ENCODE results near the gene IGDCC3.
"Not testable (repeated sequence)": the region's sequence is repeated elsewhere in the genome, so short reads cannot be mapped to it uniquely, and the experiment has no call there.

The IGDCC3 gene

GRCh38 chr15:65354835-65355172 is 23.0 kb downstream of the IGDCC3 start:
- intact Hi-C loops (cut with DNase I), result loop anchor here (1.0 kb wide), 1 partner anchor 22 kb away; no protein-coding TSS in a partner anchor
- DNase-seq, result peak in 1 of 10 donors; percentile 50

DNA sequence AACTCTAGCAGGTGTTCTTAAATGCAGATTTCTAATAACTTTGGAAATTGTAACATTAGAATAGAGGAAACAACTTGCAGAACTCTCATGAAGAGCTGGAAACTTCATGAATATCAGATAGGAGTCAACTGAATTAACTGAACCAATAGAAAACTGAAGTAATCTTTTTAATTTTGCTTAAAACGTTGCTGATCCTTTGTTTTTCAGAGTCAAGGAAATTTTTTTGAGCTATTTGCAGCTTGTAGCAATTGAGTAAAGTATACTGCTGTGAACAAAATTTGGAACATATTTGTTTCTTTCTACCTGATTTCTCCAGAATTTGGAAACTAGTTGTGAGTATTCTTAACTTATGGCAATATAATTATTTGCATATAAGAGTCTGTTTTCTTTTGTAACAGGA is 25.8 kb downstream of the IGDCC3 start:
- peak in 1 of 10 donors; percentile 2 for DNase-seq
- intact Hi-C loops (cut with DNase I), result not testable (repeated sequence)

GRCh38 chr15:65349338-65349737 is 28.5 kb downstream of the IGDCC3 start:
- DNase-seq, result no peak
- intact Hi-C loops (cut with DNase I), result no loop called here

- intact Hi-C loops (cut with DNase I), result not testable (repeated sequence)
- DNase-seq, result peak in 2 of 10 donors; percentile 4 to 7
These were observed 30.0 kb downstream of the IGDCC3 start for GRCh38 chr15:65347756-65348155.

DNA sequence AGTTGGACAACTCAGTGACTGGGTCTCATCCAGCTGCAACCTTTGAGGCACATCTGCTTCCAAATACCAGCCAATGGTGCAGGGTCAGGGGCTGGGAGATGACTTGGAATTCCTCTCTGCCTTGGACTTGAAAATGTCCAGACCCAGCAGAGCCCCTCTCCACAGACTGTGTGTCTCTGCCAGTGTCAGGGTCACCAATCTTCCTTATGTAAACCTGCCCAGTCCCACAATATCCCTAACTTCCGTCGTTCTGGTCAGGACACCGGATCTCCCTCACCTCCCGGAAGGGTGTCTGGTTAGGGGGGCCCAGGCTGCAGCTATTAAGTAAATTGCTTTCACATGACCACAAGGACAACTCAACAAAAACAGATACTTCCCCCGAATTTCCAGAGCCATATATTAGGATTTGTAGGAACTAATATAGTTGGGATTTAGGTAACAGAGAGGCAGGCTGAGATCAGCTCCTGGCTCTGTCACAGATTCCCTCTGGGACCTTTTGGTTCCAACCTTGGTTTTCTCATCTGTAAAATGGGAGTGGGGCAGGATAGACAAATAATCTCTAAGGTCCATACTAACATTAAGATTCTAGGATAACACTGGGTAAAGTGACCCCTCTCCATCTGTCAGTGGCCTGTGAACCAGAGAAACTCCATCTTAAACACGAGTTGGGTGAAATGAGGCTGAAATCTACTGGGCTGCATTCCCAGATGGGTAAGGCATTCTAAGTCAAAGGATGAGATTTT is 30.8 kb downstream of the IGDCC3 start:
- intact Hi-C loops (cut with DNase I), result no loop called here
- DNase-seq, result peak in 3 of 10 donors; percentile 7 to 27 (median 20)

- intact Hi-C loops (cut with DNase I), result no loop called here
- peak in 1 of 10 donors; percentile 44 for DNase-seq
These were observed 32.9 kb downstream of the IGDCC3 start for GRCh38 chr15:65344914-65345275.

DNA sequence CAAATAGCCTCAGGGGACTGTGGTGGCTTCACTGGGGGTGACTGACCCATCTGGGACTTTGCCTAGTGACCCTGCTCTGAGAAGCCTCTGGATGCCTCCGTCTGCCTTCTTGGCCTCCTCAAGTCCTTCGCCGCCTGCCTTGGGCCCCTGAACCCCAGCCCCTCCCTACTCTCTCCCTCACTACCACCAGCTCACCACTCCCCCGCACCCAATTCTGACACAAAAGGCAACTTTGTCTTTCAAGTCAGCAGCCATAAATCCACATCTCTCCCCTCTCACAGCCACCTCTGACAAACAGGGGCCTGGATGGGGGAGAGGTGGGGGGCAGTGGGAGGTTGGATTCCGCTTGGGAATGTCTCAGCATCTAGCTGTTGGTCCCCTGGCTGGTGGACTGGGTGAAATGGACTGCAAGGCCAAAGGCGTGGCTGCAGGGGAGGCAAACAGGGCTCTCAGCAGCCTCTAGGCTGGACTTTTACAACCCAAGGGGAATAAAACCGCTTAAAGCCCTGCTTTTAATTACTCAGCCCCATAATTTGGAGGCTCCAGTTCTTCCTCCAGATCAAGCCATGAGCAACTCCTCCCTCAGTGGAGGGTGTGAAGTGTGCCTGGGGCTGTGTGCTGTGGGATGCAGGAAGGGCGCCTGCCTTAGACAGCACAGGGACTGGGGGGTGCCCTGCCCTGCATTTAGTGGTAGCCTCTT is 33.4 kb downstream of the IGDCC3 start:
- peak in 2 of 10 donors; percentile 47 to 51 for DNase-seq
- intact Hi-C loops (cut with DNase I), result no loop called here

- intact Hi-C loops (cut with DNase I), result no loop called here
- DNase-seq, result peak in 2 of 10 donors; percentile 14 to 19
These were observed 34.3 kb downstream of the IGDCC3 start for GRCh38 chr15:65343374-65343981.

GRCh38 chr15:65342493-65342892 is 35.3 kb downstream of the IGDCC3 start:
- intact Hi-C loops (cut with DNase I), result no loop called here
- DNase-seq, result peak in 2 of 10 donors; percentile 22 to 27

DNA sequence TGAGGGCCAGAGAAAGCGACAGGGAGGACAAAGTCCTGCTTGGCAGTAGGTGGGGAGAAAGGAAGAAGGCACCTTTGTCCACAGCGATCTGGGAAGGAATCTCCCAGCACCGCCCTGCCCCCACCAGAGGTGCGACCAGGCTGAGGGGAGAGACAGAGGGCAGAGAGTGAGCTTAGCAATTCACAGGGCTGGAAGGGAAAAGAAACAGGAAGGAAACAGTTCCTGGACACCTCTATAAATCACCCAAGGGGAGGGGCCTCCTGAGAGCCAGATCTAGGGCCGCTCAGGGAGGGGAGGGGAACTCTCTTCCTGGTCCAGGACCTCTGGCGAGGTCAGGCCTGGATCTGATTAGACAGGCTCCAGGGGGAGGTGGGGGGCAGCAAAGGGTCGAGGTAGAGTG is 37.9 kb downstream of the IGDCC3 start:
- intact Hi-C loops (cut with DNase I), result no loop called here
- DNase-seq, result peak in 2 of 10 donors; percentile 7 to 42

DNA sequence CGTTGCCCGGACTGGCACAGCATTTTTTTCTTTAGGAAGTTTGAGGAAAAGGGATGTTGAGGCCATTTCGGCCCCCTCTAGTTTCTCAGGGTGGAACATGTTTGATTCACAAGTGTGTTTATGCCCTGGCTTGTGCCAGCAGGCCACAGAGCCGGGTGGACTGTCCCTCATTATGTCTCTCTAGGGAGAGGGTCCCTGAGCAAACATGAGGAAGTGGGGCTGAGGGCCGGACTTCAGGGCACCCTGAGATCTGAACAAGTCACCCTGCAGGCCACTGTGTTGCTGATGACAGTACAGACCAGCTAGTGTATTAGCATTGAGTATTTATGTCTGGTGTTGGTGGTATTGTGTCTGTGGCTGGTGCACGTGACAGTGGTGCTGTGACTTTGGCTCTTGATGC is 38.4 kb downstream of the IGDCC3 start:
- intact Hi-C loops (cut with DNase I), result no loop called here
- DNase-seq, result peak in 3 of 10 donors; percentile 15 to 49 (median 41)

DNA sequence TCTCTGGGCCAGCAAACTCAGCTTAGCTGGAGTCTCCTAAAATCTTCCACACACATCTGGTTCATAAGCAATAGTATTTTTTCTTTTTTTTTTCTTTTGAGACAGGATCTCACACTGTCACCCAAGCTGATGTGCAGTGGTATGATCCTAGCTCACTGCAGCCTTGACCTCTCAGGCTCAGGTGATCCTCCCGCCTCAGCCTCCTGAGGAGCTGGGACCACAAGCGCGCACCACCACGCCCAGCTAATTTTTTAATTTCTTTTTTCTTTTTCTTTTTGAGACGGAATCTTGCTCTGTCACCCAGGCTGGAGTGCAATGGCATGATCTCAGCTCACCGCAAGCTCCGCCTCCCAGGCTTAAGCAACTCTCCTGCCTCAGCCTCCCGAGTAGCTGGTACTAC is 39.0 kb downstream of the IGDCC3 start:
- intact Hi-C loops (cut with DNase I), result no loop called here
- DNase-seq, result peak in 3 of 10 donors; percentile 6 to 57 (median 44)

DNA sequence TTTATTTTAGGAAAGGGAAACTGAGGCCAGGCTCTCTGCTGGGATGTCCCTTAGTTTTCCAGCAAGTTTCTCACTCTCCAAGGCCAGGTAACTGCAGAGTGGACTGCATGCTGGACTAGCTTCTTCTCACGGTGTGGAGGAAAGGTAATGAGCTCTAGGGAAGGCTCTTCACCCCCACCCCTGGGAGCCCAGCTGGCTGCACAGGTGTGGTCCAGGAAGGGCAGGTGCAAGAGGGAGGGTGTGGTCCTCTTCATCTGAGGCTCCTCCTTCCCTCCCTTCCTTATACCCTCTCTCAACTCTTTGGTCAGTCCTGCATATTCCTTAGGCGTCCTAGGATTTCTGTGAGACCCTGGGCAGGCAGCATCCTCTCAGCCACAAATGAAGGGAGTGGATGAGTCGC is 39.4 kb downstream of the IGDCC3 start:
- intact Hi-C loops (cut with DNase I), result no loop called here

DNA sequence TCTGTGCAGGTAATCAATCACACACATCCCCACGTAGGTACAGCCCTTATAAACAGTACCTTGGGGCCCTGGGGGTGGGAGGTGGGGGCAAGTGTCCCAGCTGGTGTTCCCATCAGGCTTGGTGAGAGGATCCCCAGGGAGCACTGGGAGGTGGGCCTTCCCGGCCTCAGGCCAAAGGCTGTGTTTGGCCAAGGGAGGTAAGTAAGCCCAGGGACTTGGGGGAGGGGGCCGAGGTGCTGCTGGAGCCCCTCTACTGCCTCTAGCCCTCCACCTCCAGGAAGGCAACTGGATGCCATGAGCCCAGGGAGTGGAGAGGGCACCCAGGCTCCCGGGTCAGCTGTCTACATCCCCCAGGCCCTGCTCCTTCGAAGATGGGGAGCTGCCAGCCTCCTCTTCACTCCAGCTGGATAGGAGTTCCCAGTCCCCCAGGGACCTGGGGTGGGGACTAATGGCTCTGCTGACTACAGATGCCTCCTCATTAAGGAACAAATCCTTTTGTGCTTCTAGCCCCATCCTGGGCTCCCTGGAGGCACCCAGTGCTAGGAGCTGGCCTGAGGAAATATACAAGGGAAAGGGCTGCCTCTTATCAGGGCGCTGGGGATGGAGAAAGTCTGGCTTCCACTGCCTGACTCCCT is 40.2 kb downstream of the IGDCC3 start:
- intact Hi-C loops (cut with DNase I), result no loop called here
- peak in 3 of 10 donors; percentile 13 to 66 (median 33) for DNase-seq

More for the DNA sequence above, 39.4 kb downstream of the IGDCC3 start:
- DNase-seq, result peak in 2 of 10 donors; percentile 30 to 33

DNA sequence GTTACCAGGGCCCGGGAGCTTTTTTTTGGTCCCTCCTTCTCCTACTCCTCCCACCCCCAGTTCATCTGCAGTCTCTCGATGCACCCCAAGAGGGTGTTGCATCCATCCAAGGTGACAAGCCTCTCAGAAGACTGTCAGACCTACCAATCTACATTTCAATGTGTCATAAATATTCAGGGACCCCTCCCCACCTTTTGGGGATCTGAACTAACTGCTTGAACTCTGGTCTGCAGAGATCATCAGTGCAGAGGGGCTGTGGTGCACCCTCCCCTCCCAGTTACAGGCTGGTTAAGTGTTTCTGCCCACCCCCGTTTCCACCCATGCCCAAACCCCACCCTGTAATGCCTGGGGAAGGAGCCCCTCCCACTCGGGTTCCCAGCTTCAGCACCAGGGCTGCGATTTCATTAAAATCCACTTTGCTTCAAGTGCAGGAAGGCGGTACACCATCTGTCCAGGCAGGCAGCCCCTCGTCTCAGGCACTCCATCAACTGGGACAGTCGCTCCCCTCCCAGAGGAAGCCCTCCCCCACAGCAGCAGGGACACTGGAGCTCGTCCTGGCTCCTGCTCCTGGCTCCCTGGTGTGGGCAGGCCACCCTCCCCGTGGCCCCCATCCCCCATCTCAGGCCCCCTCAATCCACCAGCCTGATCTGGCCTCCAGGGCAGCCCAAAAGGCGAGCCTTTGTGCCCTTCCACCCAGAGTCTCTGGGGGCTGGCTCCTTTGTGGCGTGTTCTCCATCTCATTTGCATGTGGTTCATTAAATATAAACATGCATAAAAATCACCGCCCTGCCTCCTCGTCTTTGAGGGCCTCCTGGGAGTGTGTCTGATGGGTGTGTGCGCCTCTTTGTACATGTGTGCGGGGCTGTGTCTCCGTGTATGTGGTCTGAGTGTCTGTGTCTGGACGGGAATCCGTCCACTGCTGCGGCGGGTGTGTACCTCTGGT is 41.0 kb downstream of the IGDCC3 start:
- intact Hi-C loops (cut with DNase I), result no loop called here

GRCh38 chr15:65335278-65336055 is 42.3 kb downstream of the IGDCC3 start:
- intact Hi-C loops (cut with DNase I), result no loop called here
- peak in 3 of 10 donors; percentile 30 to 71 (median 40) for DNase-seq

More for the DNA sequence above, 41.0 kb downstream of the IGDCC3 start:
- DNase-seq, result peak in 3 of 10 donors; percentile 28 to 61 (median 36)

- intact Hi-C loops (cut with DNase I), result no loop called here
- peak in 3 of 10 donors; percentile 65 to 78 (median 72) for DNase-seq
These were observed 43.1 kb downstream of the IGDCC3 start for GRCh38 chr15:65334586-65335231.

- intact Hi-C loops (cut with DNase I), result no loop called here
- peak in 3 of 10 donors; percentile 22 to 55 (median 24) for DNase-seq
These were observed 43.9 kb downstream of the IGDCC3 start for GRCh38 chr15:65333856-65334255.

Measured in posterior cingulate gyrus (tissue), 11 donors.